NK-92 (cell line): ENCODE results near the gene AIFM1.
"Not testable (repeated sequence)": the region's sequence is repeated elsewhere in the genome, so short reads cannot be mapped to it uniquely, and the experiment has no call there.

Experiments
- DNase-seq: peaks from one replicate; lab custom pipeline; 2025; ENCODE audit not compliant: unreplicated experiment; lab: John Stamatoyannopoulos, UW

AIFM1 gene

GRCh38 chrX:130120746-130121504 is 44.7 kb downstream of the AIFM1 start:
- no peak for DNase-seq

- DNase-seq = no peak
Observed at GRCh38 chrX:130120321-130120731, 45.3 kb downstream of the AIFM1 start.

- DNase-seq = no peak
Observed at GRCh38 chrX:130119312-130119898, 46.2 kb downstream of the AIFM1 start.

GRCh38 chrX:130118441-130119311 is 47.0 kb downstream of the AIFM1 start:
- DNase-seq = no peak

- no peak for DNase-seq
Observed at GRCh38 chrX:130117166-130117565, 48.5 kb downstream of the AIFM1 start.

GRCh38 chrX:130115119-130115885 is 50.3 kb downstream of the AIFM1 start:
- DNase-seq = not testable (repeated sequence)

GRCh38 chrX:130114141-130114588 is 51.5 kb downstream of the AIFM1 start:
- DNase-seq = no peak

GRCh38 chrX:130111220-130112154 is 54.2 kb downstream of the AIFM1 start:
- DNase-seq = no peak

- no peak for DNase-seq
Observed at GRCh38 chrX:130110379-130111219, 55.0 kb downstream of the AIFM1 start, which contains the start of gene ELF4. ELF4 (minus strand) TSS chrX:130110497; CDS start chrX:130081330, 29,167 bp downstream.

GRCh38 chrX:130109429-130110378 is 55.9 kb downstream of the AIFM1 start:
- no peak for DNase-seq

- no peak for DNase-seq
Observed at GRCh38 chrX:130108647-130109428, 56.8 kb downstream of the AIFM1 start.

GRCh38 chrX:130106071-130106470 is 59.6 kb downstream of the AIFM1 start:
- DNase-seq = no peak

GRCh38 chrX:130105244-130105643 is 60.4 kb downstream of the AIFM1 start:
- DNase-seq = no peak

- no peak for DNase-seq
Observed at GRCh38 chrX:130103605-130104004, 62.0 kb downstream of the AIFM1 start.

GRCh38 chrX:130100180-130100579 is 65.5 kb downstream of the AIFM1 start:
- no peak for DNase-seq

GRCh38 chrX:130098210-130098552 is 67.5 kb downstream of the AIFM1 start:
- DNase-seq = no peak
